Uterus (tissue), 2 donors: ENCODE results near the gene EFTUD2.

Source experiments
- POLR2A ChIP-seq, 2 donors: fragments of 450-650 bp; IDR thresholded peaks; one replicate each; pipeline ENCODE4 v1.6.1; 2016; ENCODE audit warnings: antibody characterized with exemption in 2 of 2, mild to moderate bottlenecking in 1 of 2, moderate library complexity in 1 of 2
- TF ChIP-seq, protein P1 (sequence below), 4 experiments: fragments of 200-600 bp in 2 of 4; fragments of 450-650 bp in 2 of 4; sonication (generic) in 2 of 4; IDR thresholded peaks; one replicate each; pipeline ENCODE4 v1.5.1; 2016 to 2019; ENCODE audit warnings: antibody characterized with exemption in 4 of 4, mild to moderate bottlenecking in 2 of 4, moderate library complexity in 1 of 4

- TF ChIP-seq, protein P1, sequence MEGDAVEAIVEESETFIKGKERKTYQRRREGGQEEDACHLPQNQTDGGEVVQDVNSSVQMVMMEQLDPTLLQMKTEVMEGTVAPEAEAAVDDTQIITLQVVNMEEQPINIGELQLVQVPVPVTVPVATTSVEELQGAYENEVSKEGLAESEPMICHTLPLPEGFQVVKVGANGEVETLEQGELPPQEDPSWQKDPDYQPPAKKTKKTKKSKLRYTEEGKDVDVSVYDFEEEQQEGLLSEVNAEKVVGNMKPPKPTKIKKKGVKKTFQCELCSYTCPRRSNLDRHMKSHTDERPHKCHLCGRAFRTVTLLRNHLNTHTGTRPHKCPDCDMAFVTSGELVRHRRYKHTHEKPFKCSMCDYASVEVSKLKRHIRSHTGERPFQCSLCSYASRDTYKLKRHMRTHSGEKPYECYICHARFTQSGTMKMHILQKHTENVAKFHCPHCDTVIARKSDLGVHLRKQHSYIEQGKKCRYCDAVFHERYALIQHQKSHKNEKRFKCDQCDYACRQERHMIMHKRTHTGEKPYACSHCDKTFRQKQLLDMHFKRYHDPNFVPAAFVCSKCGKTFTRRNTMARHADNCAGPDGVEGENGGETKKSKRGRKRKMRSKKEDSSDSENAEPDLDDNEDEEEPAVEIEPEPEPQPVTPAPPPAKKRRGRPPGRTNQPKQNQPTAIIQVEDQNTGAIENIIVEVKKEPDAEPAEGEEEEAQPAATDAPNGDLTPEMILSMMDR (IDR thresholded peaks at IDR 0.05): no peak
- no peak for TF ChIP-seq POLR2A (IDR thresholded peaks at IDR 0.05)
Observed at GRCh38 chr17:44934745-44935105, 35.5 kb upstream of the EFTUD2 start.
